Vagina (tissue), 2 donors: Measurements from ENCODE around the gene PDCL3. TPM values are rescaled to one million over a fixed set of nuclear protein-coding genes. Genes with fewer than 3 reads are reported as not detected.

Source experiments
- DNase-seq, 2 donors: peaks; one replicate each; pipeline ENCODE4 v3.0.0-alpha.2; 2017; ENCODE audit errors: extremely low spot score in 2 of 2
- H3K27ac ChIP-seq: fragments of 200-600 bp; sonication (generic); one replicate; pipeline ENCODE4 v1.5.1; 2019
- H3K27me3 ChIP-seq: fragments of 200-600 bp; sonication (generic); one replicate; pipeline ENCODE4 v1.5.1; 2019
- H3K36me3 ChIP-seq, 2 donors: fragments of 200-600 bp; sonication (generic); one replicate each; pipeline ENCODE4 v1.5.1; 2017 to 2019
- H3K4me1 ChIP-seq: fragments of 200-600 bp; sonication (generic); one replicate; pipeline ENCODE4 v1.5.1; 2019
- H3K4me3 ChIP-seq, 2 donors: fragments of 200-600 bp; sonication (generic); 1 replicate in 1 of 2; 2 replicates in 1 of 2; pipeline ENCODE4 v1.5.1; 2016 to 2019
- H3K9me3 ChIP-seq: fragments of 200-600 bp; sonication (generic); one replicate; pipeline ENCODE4 v1.5.1; 2019
- CTCF ChIP-seq, 3 experiments: fragments of 450-650 bp in 2 of 3; fragments of 200-600 bp in 1 of 3; sonication (generic) in 1 of 3; IDR thresholded peaks; one replicate each; pipeline ENCODE4 v1.5.1; 2017 to 2019; ENCODE audit warnings: antibody characterized with exemption in 3 of 3, mild to moderate bottlenecking in 2 of 3, moderate library complexity in 2 of 3
- POLR2A ChIP-seq, 2 donors: fragments of 450-650 bp; IDR thresholded peaks; one replicate each; pipeline ENCODE4 v1.6.1; 2017; ENCODE audit warnings: antibody characterized with exemption in 2 of 2, mild to moderate bottlenecking in 2 of 2, moderate library complexity in 2 of 2
- POLR2AphosphoS5 ChIP-seq, 2 donors: sonication (generic); formaldehyde crosslinking; IDR thresholded peaks; one replicate each; pipeline ENCODE4 v1.9.0; 2017; ENCODE audit warnings: antibody characterized with exemption in 2 of 2, mild to moderate bottlenecking in 2 of 2, low read depth in 1 of 2; ENCODE audit not compliant: insufficient read depth in 1 of 2
- intact Hi-C: fragments of 100-400 bp; cut with DNase I; formaldehyde crosslinking; loops from one replicate; pipeline ENCODE4 v1.15.1; 2023
- total RNA-seq: library from RNA; depleted of rRNA; stranded (reverse); fragments of >200 nt; gene quantifications from one replicate; pipeline ENCODE4 v1.2.3, GENCODE V29; 2016

The PDCL3 gene
- total RNA-seq, 1 donor from 2014 or later: 20.1 TPM

- Histone ChIP-seq H3K36me3 (no peaks in the 10 kb centered on the region), H3K4me1 (no peaks in the 10 kb centered on the region), H3K4me3 (no peak overlapping the region), H3K27me3 (no peaks in the 10 kb centered on the region), H3K27ac (no peak overlapping the region), H3K9me3 (no peaks in the 10 kb centered on the region)
- intact Hi-C loops: no loop called here
- TF ChIP-seq POLR2A (IDR thresholded peaks at IDR 0.05) (no peak), CTCF (IDR thresholded peaks at IDR 0.05) (no peak), POLR2AphosphoS5 (IDR thresholded peaks at IDR 0.05; ENCODE audit: insufficient read depth in 1 of 2, low read depth in 1 of 2) (no peak)
- DNase-seq: no peak
Measured at GRCh38 chr2:100554798-100555407, 7.9 kb upstream of the PDCL3 start.

DNA sequence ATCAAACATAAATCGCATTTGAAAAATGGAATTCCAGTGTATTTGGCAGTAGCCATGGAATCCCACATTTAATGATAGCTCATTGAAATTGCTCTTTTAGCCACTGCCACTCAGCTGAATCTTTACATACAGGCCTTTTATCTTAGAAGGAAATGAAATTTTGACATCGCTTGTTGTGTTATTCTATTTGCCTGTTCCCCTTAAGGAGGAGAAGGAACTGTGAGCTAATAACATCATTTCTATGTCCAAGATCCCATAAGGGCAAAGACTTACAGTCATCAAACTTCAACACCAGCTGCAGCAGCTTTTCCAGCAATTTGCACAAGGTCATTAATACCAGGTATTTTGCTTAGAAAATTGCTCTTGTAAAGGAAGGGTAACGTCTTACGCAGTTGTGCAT is 6.0 kb upstream of the PDCL3 start:
- TF ChIP-seq POLR2A (IDR thresholded peaks at IDR 0.05) (no peak), CTCF (IDR thresholded peaks at IDR 0.05) (no peak), POLR2AphosphoS5 (IDR thresholded peaks at IDR 0.05; ENCODE audit: insufficient read depth in 1 of 2, low read depth in 1 of 2) (no peak)
- intact Hi-C loops: no loop called here
- Histone ChIP-seq H3K4me3 (no peak overlapping the region), H3K4me1 (peaks cover 1% of the 10 kb centered on the region), H3K27me3 (no peaks in the 10 kb centered on the region), H3K9me3 (no peaks in the 10 kb centered on the region), H3K27ac (no peak overlapping the region), H3K36me3 (no peaks in the 10 kb centered on the region)
- no peak for DNase-seq

DNA sequence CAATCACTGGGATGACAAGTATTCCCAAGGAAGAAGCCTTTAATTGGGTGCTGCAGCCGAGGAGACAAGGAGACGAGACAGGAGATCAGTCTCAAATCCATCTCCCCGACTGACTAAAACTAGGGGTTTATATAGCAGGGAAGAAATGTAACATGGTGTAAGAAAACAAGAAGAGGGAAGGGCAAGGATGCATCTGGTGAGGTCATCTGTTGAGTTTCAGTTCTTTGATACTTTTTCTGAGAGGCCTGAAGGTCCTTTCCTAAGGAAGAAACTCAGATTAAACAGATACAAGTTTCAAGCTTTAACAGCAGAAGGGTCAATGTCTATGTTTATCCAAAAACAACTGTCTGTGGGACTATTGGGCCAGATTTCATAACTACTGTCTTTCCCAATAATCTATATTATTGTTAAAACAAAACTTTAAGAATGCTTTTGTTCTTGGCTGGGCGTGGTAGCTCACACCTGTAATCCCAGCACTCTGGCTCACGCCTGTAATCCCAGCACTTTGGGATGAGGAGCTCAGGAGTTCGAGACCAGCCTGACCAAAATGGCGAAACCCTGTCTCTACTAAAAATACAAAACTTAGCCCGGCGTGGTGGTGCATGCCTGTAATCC is 2.5 kb upstream of the PDCL3 start:
- Histone ChIP-seq H3K4me3 (no peak overlapping the region), H3K9me3 (no peaks in the 10 kb centered on the region), H3K36me3 (no peaks in the 10 kb centered on the region), H3K4me1 (peaks cover 20% of the 10 kb centered on the region), H3K27me3 (no peaks in the 10 kb centered on the region), H3K27ac (no peak overlapping the region)
- intact Hi-C loops: no loop called here
- TF ChIP-seq POLR2A (IDR thresholded peaks at IDR 0.05) (no peak), POLR2AphosphoS5 (IDR thresholded peaks at IDR 0.05; ENCODE audit: insufficient read depth in 1 of 2, low read depth in 1 of 2) (no peak), CTCF (IDR thresholded peaks at IDR 0.05) (no peak)
- no peak for DNase-seq

GRCh38 chr2:100561191-100561590 is 1.6 kb upstream of the PDCL3 start:
- Histone ChIP-seq H3K4me3 (no peak overlapping the region), H3K27me3 (no peaks in the 10 kb centered on the region), H3K36me3 (no peaks in the 10 kb centered on the region), H3K27ac (peak overlapping the region; percentile 88), H3K9me3 (no peaks in the 10 kb centered on the region), H3K4me1 (peaks cover 20% of the 10 kb centered on the region)
- no peak for DNase-seq
- intact Hi-C loops: no loop called here
- TF ChIP-seq POLR2A (IDR thresholded peaks at IDR 0.05): no peak
- no peak for TF ChIP-seq CTCF (IDR thresholded peaks at IDR 0.05)
- TF ChIP-seq POLR2AphosphoS5 (IDR thresholded peaks at IDR 0.05; ENCODE audit: insufficient read depth in 1 of 2, low read depth in 1 of 2): no peak
